LHCN-M2 (cell line): ENCODE measurements around the gene NOL8. TPM values are rescaled to one million over a fixed set of nuclear protein-coding genes. Genes with fewer than 3 reads are reported as not detected.

Source experiments
- DNase-seq: peaks from one replicate; pipeline ENCODE4 v3.0.0-alpha.2; 2012; ENCODE audit warnings: low read depth
- polyA plus RNA-seq: library from polyadenylated mRNA; unstranded; fragments of >200 nt; gene quantifications from one replicate; pipeline ENCODE4 v1.2.1, GENCODE V29; 2012; ENCODE audit warnings: missing spikeins
- total RNA-seq: library from RNA; depleted of rRNA; stranded (reverse); fragments of >200 nt; gene quantifications from 2 replicates; pipeline ENCODE4 v1.2.3, GENCODE V29; 2014; rRNA removed

The NOL8 gene
- 25.5 and 27.3 TPM in 2 replicates for total RNA-seq
- polyA plus RNA-seq = 7.5 TPM

DNA sequence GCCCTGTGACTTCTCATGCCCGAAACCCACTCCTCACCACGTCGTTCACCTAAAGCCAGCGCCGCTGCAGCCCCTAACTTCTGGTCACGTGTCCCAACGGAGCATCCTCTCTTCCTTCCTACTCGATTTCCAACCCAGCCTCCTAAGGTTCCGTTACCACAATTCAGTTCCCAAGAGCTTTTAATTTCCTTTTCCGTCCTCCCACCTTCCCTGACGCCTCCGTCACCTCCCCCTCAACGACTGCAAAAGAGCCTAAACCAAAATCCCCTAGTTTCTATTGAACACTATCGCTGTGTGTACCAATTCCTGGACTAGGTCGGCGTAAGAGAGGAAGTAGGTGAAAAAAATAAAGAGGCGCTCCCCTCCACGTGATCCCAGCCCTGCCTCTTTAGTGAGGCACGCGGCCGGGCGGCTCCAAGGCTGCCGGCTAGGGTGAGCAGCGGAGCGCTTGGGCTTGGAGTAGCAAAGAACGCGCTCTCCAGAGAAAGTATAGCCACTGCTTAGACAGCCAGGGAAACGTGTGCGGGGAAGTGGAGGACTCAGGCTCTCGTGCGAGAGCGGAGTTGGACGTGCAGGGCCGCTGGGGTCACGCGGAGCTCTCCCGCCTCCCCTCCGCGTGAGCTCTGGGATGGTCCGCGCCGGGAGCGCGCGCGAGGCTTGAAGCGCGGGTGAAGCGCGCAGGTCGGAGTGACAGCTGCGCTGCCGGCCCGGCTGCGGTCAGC is at the start of gene NOL8, which contains the start of gene CENPP:
TSS of gene NOL8 (minus strand) at position 82 of the 722 bp plus-strand sequence. CDS start 1,189 bp downstream, outside the sequence.
TSS of gene CENPP (plus strand) at position 685 of the 722 bp plus-strand sequence.
- DNase-seq = peak; percentile 87

- DNase-seq = no peak
These were observed 48.0 kb upstream of the NOL8 start for GRCh38 chr9:92373167-92373566.

DNA sequence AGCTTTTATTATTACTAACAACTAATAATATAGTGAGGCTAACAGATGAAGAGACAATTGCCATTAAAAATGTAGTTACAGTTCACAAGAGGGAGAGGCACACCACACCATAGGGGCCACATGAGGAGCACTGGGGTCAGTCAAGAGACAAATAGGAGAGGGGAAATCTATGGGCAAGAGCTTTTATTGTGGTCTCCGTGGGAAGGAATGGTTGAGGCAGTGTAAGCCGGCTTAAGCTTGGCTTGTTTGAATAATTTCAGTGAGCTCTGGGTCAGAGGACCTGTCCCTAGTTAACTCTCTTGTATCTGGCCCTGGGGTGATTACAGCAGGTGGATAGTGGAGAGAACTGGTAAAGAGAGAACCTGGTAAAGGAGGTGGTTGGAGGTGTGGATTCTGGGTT is 43.9 kb upstream of the NOL8 start:
- no peak for DNase-seq

- no peak for DNase-seq
These were observed 34.9 kb upstream of the NOL8 start for GRCh38 chr9:92360083-92360482.

DNA sequence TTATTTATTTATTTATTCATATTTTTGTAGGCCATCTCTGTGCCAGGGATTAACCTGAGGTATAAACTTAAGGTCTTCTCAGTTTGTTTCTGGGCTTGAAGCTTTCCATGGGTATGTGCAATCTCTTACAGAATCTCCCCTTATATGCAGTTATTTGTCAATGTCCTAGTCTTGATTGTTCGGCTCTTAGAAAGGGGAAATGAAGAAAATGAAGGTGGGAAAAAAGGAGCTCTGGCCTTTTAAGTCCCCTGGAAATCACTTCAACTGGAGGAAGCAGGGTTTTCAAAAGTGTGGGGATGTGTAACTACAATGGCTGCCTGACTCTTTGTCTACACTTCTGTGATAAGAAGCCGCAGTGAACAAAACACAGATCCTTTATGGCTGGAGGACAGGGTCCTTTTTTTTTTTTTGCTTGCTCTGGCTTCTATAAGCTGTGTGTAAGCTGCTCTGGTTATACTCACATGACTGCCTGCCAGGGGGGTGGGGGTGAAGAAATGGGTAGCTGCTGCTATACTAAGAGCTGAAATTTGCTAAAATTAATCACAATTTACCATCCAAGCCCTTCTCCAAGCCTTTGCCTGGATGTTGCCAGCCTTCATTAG is 34.3 kb upstream of the NOL8 start:
- no peak for DNase-seq

DNA sequence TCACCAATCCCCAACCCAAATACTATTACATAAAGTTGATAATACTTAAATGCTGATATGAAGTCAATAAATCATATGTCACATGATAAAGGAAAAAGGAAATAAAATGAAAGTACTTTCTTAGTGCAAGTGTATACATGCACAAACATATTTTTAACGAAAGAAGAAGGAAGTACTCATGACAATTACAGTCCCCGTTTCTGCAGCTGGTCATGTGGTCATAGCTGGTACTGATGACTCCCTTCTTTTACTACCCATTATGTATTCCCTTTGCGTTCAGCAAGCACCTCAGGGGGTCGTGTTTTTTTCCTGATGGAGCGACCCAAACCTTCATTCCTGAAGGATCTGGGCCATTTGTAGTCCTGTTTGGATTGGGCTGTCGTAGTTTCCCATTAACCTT is 27.9 kb upstream of the NOL8 start:
- DNase-seq = no peak

DNA sequence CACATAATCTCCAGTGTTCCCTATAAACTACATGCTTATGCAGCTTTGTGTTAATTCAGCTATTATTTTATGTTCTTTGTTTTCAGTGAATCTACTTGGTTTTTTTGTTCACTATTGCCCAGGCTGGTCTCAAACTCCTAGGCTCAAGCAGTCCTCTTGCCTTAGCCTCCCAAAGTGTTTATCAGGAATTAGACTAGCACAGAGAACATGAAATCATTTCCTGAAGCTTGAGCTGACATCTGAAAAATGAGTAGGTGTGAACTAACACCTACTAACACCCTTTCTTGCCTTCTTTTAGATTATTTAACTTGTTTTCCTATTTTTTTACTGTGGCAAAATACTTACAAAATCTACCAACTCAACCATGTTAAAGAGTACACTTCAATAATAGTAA is 25.6 kb upstream of the NOL8 start:
- no peak for DNase-seq

DNA sequence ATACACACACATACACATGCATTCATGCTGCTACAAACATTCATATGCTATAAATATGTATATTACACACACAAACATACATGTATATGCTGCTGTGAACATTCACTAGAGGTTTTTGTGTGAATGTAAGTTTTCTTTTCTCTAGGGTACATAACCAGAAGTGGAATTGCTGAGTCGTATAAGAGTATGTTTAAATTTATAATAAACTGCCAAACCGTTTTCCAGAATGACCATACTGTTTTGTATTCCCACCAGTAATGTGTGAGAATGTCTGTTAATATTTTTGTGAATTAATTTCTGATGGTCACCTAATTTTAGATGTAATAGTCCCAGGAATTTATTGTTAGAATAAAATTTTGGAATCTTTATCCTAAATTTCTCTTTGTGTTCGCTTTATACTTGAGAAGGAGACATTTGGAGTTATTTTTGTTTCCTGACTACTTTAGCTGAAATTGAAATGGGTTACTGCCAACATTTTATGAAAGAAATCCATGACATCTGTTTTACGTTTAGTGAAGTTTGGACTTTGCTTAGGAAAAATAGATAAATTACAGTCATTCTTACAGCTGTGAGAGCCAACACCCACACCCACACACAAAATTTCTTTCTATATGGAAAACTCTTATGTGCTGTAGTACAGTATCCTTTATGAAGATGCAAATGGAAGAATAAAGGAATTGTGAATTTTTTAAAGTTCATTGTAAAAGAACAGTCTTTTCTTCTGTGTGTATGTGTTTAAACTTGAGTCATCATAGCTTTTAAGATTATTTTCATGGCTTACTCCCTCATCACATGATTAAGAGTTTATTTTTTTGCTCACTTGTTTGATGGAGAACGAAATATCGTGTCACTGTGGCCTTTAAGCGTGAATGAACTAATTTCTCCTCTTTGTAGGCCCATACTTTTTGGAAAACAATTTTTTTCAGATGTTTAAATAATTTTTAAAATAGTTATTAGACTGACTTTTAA is 24.9 kb upstream of the NOL8 start:
- DNase-seq = no peak

DNA sequence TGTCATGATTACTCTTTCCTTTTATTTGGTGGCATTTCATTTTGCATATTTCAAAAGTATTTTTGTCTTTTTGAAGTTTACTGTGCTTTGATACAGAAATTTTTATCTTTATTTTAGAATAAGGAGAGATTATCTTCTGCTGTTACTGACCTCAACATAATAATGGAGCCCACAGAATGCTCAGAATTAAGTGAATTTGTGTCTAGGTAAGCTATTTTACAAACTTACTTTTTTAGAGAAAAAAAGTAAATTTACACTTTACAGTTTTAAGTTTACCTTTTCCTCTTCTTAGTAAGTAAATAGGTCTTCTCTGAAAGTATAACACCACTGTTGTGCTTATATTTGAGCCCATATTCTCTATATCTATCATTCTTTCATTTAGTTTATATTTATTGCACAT is 20.4 kb upstream of the NOL8 start:
- DNase-seq = no peak

- no peak for DNase-seq
These were observed 17.8 kb upstream of the NOL8 start for GRCh38 chr9:92342825-92343488.

DNA sequence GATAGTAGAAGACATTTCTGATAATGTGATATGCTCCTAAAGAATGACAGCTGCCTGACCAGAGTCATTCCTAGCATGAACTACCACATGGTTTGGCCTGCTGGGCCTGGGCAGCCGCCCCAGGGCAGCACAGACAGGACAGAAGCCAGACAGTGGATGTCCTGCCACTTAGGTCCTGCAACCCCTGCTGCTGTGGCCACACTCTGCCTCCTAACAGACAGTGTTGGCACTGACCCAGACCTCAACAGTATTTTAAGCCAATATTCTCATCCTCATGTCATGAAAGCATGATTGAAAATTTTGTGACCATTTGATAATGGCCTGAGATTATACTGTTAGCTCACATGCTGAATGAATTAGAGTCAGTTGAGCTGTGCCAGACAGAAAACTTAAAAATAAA is 16.4 kb upstream of the NOL8 start:
- no peak for DNase-seq

DNA sequence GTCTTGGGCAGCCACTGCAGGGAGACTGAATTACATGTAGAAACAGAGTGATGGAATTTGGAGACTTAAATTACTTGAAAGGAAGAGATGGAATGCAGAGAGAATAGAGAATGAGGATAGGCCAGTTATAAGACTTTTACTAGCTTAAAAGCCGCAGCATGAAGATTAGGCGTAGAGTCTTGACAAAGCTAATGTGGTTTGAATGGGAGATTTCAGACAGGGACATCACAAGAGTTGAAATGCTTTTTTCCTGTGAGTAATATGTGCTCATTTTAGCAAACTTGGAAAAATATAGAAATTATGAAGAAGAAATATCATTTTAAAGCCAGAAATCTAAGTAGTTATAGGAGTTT is 8.1 kb upstream of the NOL8 start:
- DNase-seq = no peak

DNA sequence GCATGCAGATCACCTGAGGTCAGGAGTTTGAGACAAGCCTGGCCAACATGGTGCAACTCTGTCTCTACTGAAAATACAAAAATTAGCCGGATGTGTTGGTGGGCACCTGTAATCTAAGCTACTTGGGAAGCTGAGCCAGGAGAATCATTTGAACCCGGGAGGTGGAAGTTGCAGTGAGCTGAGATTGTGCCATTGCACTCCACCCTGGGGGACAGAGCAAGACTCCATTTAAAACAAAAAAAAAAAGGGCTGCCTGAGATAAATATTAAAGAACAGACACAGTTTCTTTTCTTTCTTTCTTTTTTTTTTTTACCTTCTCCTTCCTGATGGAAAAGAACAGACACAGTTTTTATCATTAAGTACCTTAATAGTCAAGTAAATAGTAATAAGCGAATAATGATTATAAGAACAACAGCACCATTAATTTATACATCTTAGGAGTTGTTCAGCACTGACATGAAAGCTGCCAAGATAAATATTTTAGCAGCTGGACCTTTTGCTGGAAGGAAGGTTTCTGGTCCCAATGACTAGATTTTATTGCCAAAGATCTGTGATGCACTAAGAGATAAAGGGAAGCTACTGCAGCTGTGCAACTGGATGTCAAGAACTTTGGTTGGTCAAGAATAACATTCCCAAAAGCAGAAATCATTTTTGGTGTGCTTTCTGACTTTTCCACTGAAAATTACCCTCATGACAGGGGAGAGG is 7.6 kb upstream of the NOL8 start:
- DNase-seq = peak; percentile 56

- peak; percentile 65 for DNase-seq
These were observed 3.1 kb upstream of the NOL8 start for GRCh38 chr9:92328225-92328624.

- no peak for DNase-seq
These were observed 2.2 kb upstream of the NOL8 start for GRCh38 chr9:92327283-92327850.

- DNase-seq = no peak
These were observed 896 bp upstream of the NOL8 start for GRCh38 chr9:92325991-92326500.

DNA sequence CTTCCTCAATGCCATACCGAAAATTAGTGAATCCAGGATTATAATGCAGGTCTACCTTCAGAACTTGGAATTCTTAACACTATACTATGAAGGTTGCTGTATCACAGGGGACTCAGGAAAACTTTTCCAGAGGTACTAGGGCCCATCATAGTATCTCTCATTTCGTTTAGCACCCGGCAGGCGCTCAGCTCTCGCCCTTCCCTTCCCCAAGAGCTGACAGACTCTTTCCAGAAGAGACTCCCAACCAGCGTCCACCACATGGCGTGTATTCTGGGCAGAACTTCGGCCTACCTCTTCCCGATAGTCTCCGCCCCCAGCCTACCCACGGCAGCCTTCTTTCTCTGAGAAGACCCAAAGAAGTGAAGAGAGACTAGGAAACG is 271 bp downstream of the NOL8 start:
- no peak for DNase-seq

DNA sequence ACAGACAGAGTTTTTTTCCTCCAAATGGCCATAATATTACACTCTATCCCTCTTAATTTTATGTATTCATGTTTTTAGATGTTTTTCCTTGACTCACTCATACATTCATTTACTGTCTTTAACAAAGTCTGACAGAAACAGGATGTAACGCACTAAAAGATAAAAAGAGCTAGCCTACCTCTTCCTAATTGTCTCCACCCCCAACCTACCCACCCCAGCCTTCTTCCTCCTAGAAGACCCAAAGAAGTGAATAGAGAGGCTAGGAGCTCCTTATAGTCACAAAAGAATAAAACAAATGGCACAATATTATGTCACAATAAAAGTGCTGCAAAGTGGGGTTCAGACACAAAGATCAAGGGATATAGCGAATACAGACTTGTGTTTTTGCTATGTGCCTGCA is 719 bp downstream of the NOL8 start:
- no peak for DNase-seq

- DNase-seq = no peak
These were observed 9.7 kb downstream of the NOL8 start for GRCh38 chr9:92315456-92315855.

- no peak for DNase-seq
These were observed 11.5 kb downstream of the NOL8 start for GRCh38 chr9:92313624-92314012.
